Thyroid gland (tissue), 4 donors: ENCODE data around the gene FSTL1. TPM values are rescaled to one million over a fixed set of nuclear protein-coding genes. Genes with fewer than 3 reads are reported as not detected.
"Not testable (repeated sequence)": the region's sequence is repeated elsewhere in the genome, so short reads cannot be mapped to it uniquely, and the experiment has no call there.

Experiments used
- DNase-seq, 2 donors: peaks; one replicate each; pipeline ENCODE4 v3.0.0-alpha.2; 2019
- H3K27ac ChIP-seq, 3 donors: fragments of 200-600 bp; sonication (generic); 1 replicate in 2 of 3; 2 replicates in 1 of 3; pipeline ENCODE4 v1.5.1; 2016 to 2019; ENCODE audit warnings: mild to moderate bottlenecking in 1 of 3, moderate library complexity in 1 of 3
- H3K27me3 ChIP-seq: fragments of 200-600 bp; sonication (generic); one replicate; pipeline ENCODE4 v1.5.1; 2019
- H3K36me3 ChIP-seq, 2 donors: fragments of 200-600 bp; sonication (generic); one replicate each; pipeline ENCODE4 v1.5.1; 2016 to 2019
- H3K4me1 ChIP-seq, 2 donors: fragments of 200-600 bp; sonication (generic); one replicate each; pipeline ENCODE4 v1.5.1; 2017 to 2019
- H3K4me3 ChIP-seq, 3 donors: fragments of 200-600 bp; sonication (generic); replicated peaks in 1 of 3; 1 replicate in 2 of 3; 2 replicates in 1 of 3; pipeline ENCODE4 v1.5.1; 2016; ENCODE audit warnings: mild to moderate bottlenecking in 1 of 3
- H3K9me3 ChIP-seq: fragments of 200-600 bp; sonication (generic); one replicate; pipeline ENCODE4 v1.5.1; 2017
- CTCF ChIP-seq, 6 experiments: fragments of 200-600 bp in 3 of 6; fragments of 450-650 bp in 3 of 6; sonication (generic) in 3 of 6; IDR thresholded peaks; one replicate each; pipeline ENCODE4 v1.5.1; 2016 to 2019; ENCODE audit warnings: antibody characterized with exemption in 6 of 6, mild to moderate bottlenecking in 2 of 6, inconsistent platforms in 1 of 6, moderate library complexity in 1 of 6
- POLR2A ChIP-seq, 2 donors: fragments of 450-650 bp; IDR thresholded peaks; one replicate each; pipeline ENCODE4 v1.6.1; 2017; ENCODE audit warnings: antibody characterized with exemption in 2 of 2, mild to moderate bottlenecking in 2 of 2, moderate library complexity in 1 of 2
- WGBS, 2 donors: methylation state at CpG; one replicate each; pipeline ENCODE4 v1.1.5; 2017; 5-methylcytosine and 5-hydroxymethylcytosine counted together
- intact Hi-C: fragments of 100-400 bp; cut with DNase I; formaldehyde crosslinking; loops from one replicate; pipeline ENCODE4 v1.15.1; 2023
- total RNA-seq, 4 donors: library from RNA; depleted of rRNA; stranded (reverse); fragments of >200 nt; gene quantifications; one replicate each; pipeline ENCODE4 v1.2.3, GENCODE V29; 2016

The FSTL1 gene
- total RNA-seq, 4 donors from 2014 or later = 135 to 268 (median 228) TPM

DNA sequence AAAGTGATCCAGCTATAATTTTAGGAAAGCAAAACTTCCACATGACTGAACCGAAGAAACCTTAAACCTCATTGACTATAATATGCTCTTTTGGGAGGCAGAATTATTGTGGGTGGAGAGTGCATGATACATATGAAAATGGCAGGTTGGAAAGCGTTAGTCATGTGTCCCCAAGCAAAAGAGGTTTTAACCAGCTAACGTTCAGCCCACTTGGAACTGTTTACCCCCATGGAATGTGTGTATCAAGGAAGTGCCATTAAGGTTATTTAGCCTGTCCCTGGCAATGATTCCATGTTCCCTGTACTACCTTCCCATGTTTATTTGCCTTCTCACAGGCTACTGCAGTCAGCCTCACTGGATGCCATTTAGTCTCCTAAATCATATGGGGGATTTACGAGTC, 57.5 kb downstream of the FSTL1 start:
- 78% methylated on average over 4 of the region's 4 CpGs for WGBS, 2 donors
- no peaks in the 10 kb centered on the region for H3K9me3 ChIP-seq
- H3K36me3 ChIP-seq = peaks cover 36 to 38% of the 10 kb centered on the region in 2 donors
- no peaks in the 10 kb centered on the region for H3K27me3 ChIP-seq
- no peak overlapping the region for H3K4me3 ChIP-seq
- no peak overlapping the region for H3K27ac ChIP-seq
- no peak for DNase-seq
- no peak for TF ChIP-seq CTCF (IDR thresholded peaks at IDR 0.05)
- intact Hi-C loops = no loop called here
- H3K4me1 ChIP-seq = no peaks in the 10 kb centered on the region

DNA sequence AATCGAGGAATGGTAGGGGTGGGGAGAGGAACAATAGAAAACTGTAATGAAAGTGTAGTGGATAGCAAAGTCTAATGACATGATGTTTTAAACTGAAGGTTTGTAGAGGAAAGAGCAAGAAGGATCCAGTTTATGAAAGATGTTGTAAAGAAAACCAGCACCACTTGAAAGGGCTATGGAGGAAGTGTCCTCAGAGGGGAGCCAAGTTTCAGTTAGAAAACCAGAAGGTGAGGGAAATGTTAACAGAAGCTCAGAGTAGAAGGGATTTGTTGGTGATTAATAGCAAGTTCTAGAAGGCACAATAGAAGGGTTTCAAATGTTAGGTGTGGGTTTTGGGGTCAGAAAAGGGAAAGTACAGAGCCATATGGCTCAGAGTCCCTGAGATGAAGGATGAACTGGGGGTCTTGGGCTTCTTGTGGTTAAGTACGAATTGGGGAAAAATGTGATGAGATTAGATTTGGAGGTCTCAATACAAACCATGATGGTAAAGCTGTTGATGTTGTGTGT, 67.8 kb downstream of the FSTL1 start:
- no peaks in the 10 kb centered on the region for H3K27me3 ChIP-seq
- H3K4me1 ChIP-seq = no peaks in the 10 kb centered on the region
- WGBS, 2 donors = 85 to 87% methylated on average over 2 of the region's 2 CpGs
- no peaks in the 10 kb centered on the region for H3K36me3 ChIP-seq
- no peak overlapping the region for H3K4me3 ChIP-seq
- TF ChIP-seq CTCF (IDR thresholded peaks at IDR 0.05) (no peak), POLR2A (IDR thresholded peaks at IDR 0.05) (no peak)
- DNase-seq = no peak
- intact Hi-C loops = no loop called here
- no peak overlapping the region for H3K27ac ChIP-seq
- H3K9me3 ChIP-seq = no peaks in the 10 kb centered on the region

- intact Hi-C loops = no loop called here
- no peak for TF ChIP-seq CTCF (IDR thresholded peaks at IDR 0.05)
- Histone ChIP-seq H3K27me3 (no peaks in the 10 kb centered on the region), H3K36me3 (no peaks in the 10 kb centered on the region), H3K9me3 (no peaks in the 10 kb centered on the region), H3K4me1 (no peaks in the 10 kb centered on the region), H3K27ac (no peak overlapping the region), H3K4me3 (no peak overlapping the region)
- no peak for DNase-seq
- 81 to 86% methylated on average over 2 of the region's 2 CpGs for WGBS, 2 donors
These were observed 69.3 kb downstream of the FSTL1 start for GRCh38 chr3:120381503-120381902.

DNA sequence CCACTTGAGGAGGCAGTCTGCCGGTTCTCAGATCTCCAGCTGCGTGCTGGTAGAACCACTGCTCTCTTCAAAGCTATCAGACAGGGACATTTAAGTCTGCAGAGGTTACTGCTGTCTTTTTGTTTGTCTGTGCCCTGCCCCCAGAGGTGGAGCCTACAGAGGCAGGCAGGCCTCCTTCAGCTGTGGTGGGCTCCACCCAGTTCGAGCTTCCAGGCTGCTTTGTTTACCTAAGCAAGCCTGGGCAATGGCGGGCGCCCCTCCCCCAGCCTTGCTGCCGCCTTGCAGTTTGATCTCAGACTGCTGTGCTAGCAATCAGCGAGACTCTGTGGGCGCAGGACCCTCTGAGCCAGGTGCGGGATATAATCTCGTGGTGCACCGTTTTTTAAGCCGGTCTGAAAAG, 72.8 kb downstream of the FSTL1 start:
- 65 to 79% methylated on average over 8 to 9 of the region's 12 CpGs for WGBS, 2 donors
- H3K27ac ChIP-seq, intact Hi-C loops: not testable (repeated sequence)

DNA sequence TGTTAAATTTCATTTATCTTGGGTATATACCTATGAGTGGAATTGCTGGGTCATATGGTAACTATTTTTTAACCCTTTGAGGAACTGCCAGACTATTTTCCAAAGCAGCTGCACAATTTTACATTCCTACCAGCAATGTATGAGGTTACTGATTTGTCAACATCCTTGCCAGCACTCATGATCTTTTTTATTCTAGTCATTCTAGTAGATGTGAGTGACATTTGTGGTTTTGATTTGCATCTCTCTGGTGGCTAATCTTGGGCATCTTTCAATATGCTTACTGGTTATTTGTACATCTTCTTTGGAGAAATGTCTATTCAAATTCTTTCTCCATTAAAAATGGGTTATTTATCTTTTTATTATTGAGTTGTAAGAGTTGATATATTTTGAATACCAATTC, 80.3 kb downstream of the FSTL1 start:
- no peak overlapping the region for H3K4me3 ChIP-seq
- intact Hi-C loops = no loop called here
- no peak overlapping the region for H3K27ac ChIP-seq
- no peaks in the 10 kb centered on the region for H3K4me1 ChIP-seq
- no peaks in the 10 kb centered on the region for H3K9me3 ChIP-seq
- no peak for DNase-seq
- no peaks in the 10 kb centered on the region for H3K36me3 ChIP-seq
- no peaks in the 10 kb centered on the region for H3K27me3 ChIP-seq
- TF ChIP-seq POLR2A (IDR thresholded peaks at IDR 0.05) (no peak), CTCF (IDR thresholded peaks at IDR 0.05) (no peak)

More for the DNA sequence above, 72.8 kb downstream of the FSTL1 start:
- H3K27me3 ChIP-seq, DNase-seq, H3K4me1 ChIP-seq, H3K9me3 ChIP-seq, H3K4me3 ChIP-seq, H3K36me3 ChIP-seq: not testable (repeated sequence)

- Histone ChIP-seq H3K27ac (no peak overlapping the region), H3K4me3 (no peak overlapping the region), H3K9me3 (no peaks in the 10 kb centered on the region), H3K27me3 (no peaks in the 10 kb centered on the region), H3K4me1 (no peaks in the 10 kb centered on the region), H3K36me3 (no peaks in the 10 kb centered on the region)
- WGBS, 2 donors = 51 to 64% methylated on average over 2 of the region's 2 CpGs
- TF ChIP-seq POLR2A (IDR thresholded peaks at IDR 0.05) (no peak), CTCF (IDR thresholded peaks at IDR 0.05) (no peak)
- no peak for DNase-seq
- intact Hi-C loops = no loop called here
These were observed 81.7 kb downstream of the FSTL1 start for GRCh38 chr3:120369037-120369467.
